HEK293 (cell line): ENCODE measurements around the gene OGDHL.

Source experiments
- CTCF ChIA-PET: fragments of 350-600 bp; formaldehyde crosslinking; extraction: SDS; loops from one replicate; lab custom pipeline; 2021; ENCODE audit warnings: antibody characterized with exemption; lab: Yijun Ruan, JAX
- POLR2A ChIA-PET: fragments of 300-600 bp; formaldehyde crosslinking; extraction: SDS; loops from one replicate; lab custom pipeline; 2020; ENCODE audit warnings: antibody characterized with exemption, inconsistent platforms; lab: Yijun Ruan, JAX
- H3K27ac ChIP-seq: fragments of 200-500 bp; sonication (Bioruptor generic); 2 replicates; pipeline ENCODE4 v1.5.1; 2014; ENCODE audit warnings: low read depth, low read length, control low read depth, inconsistent platforms; ENCODE audit errors: extremely low read depth
- H3K36me3 ChIP-seq, 2 experiments: fragments of 200-500 bp in 1 of 2; sonication (Bioruptor generic) in 1 of 2; 1 replicate in 1 of 2; 2 replicates in 1 of 2; pipeline ENCODE4 v1.5.1; 2014 to 2017; ENCODE audit warnings: inconsistent platforms in 2 of 2, low read length in 2 of 2; ENCODE audit not compliant: control insufficient read depth in 2 of 2, insufficient read depth in 1 of 2
- H3K4me1 ChIP-seq: fragments of 200-500 bp; sonication (Bioruptor generic); 2 replicates; pipeline ENCODE4 v1.5.1; 2014; ENCODE audit warnings: mild to moderate bottlenecking, low read length, inconsistent platforms; ENCODE audit not compliant: control insufficient read depth, insufficient read depth
- H3K4me3 ChIP-seq: 2 replicates; pipeline ENCODE4 v1.5.1; 2011; ENCODE audit warnings: low read depth, mild to moderate bottlenecking, control low read depth, low read length, moderate library complexity
- H3K9me3 ChIP-seq: fragments of 200-500 bp; sonication (Bioruptor generic); 2 replicates; pipeline ENCODE4 v1.5.1; 2014; ENCODE audit warnings: low read depth, low read length, inconsistent platforms; ENCODE audit not compliant: control insufficient read depth, insufficient read depth
- FEZF1 ChIP-seq: fragments of 450-650 bp; formaldehyde crosslinking; IDR thresholded peaks from 2 replicates; pipeline ENCODE4 v1.5.1; 2016; ENCODE audit warnings: missing biosample characterization, missing genetic modification characterization
- GLIS1 ChIP-seq: fragments of 450-650 bp; formaldehyde crosslinking; IDR thresholded peaks from 2 replicates; pipeline ENCODE4 v1.5.1; 2016; ENCODE audit warnings: missing biosample characterization, missing genetic modification characterization
- GLIS2 ChIP-seq: fragments of 450-650 bp; formaldehyde crosslinking; IDR thresholded peaks from 2 replicates; pipeline ENCODE4 v1.5.1; 2016; ENCODE audit warnings: missing biosample characterization, missing genetic modification characterization
- HOXA7 ChIP-seq: sonication (generic); formaldehyde crosslinking; IDR thresholded peaks from 2 replicates; pipeline ENCODE4 v1.8.1; 2022; ENCODE audit warnings: missing genetic modification reagents, borderline replicate concordance
- KLF8 ChIP-seq: fragments of 450-650 bp; formaldehyde crosslinking; IDR thresholded peaks from 2 replicates; pipeline ENCODE4 v1.5.1; 2016; ENCODE audit warnings: missing biosample characterization, missing genetic modification characterization
- MEIS1 ChIP-seq: sonication (generic); formaldehyde crosslinking; IDR thresholded peaks from 2 replicates; pipeline ENCODE4 v1.8.1; 2022; ENCODE audit warnings: missing genetic modification reagents, mild to moderate bottlenecking, borderline replicate concordance
- PATZ1 ChIP-seq: fragments of 450-650 bp; formaldehyde crosslinking; IDR thresholded peaks from 2 replicates; pipeline ENCODE4 v1.5.1; 2016; ENCODE audit warnings: missing biosample characterization, missing genetic modification characterization
- PRDM1 ChIP-seq: fragments of 450-650 bp; formaldehyde crosslinking; IDR thresholded peaks from 2 replicates; pipeline ENCODE4; 2016; ENCODE audit warnings: missing biosample characterization, missing genetic modification characterization
- ZBTB26 ChIP-seq: fragments of 450-650 bp; formaldehyde crosslinking; optimal IDR thresholded peaks from 2 replicates; pipeline ENCODE3; 2016; ENCODE audit warnings: missing biosample characterization, mild to moderate bottlenecking, missing genetic modification characterization
- ZIC2 ChIP-seq: fragments of 450-650 bp; formaldehyde crosslinking; IDR thresholded peaks from 2 replicates; pipeline ENCODE4 v1.5.1; 2016; ENCODE audit warnings: missing biosample characterization, missing genetic modification characterization
- ZNF112 ChIP-seq: fragments of 450-650 bp; formaldehyde crosslinking; IDR thresholded peaks from 2 replicates; pipeline ENCODE4 v1.5.0; 2017; ENCODE audit warnings: missing biosample characterization, missing genetic modification characterization
- ZNF132 ChIP-seq: fragments of 450-650 bp; formaldehyde crosslinking; IDR thresholded peaks from 2 replicates; pipeline ENCODE4 v1.5.1; 2017; ENCODE audit warnings: missing biosample characterization, missing genetic modification characterization, borderline replicate concordance
- ZNF174 ChIP-seq: fragments of 450-650 bp; formaldehyde crosslinking; IDR thresholded peaks from 2 replicates; pipeline ENCODE4 v1.5.0; 2017; ENCODE audit warnings: missing biosample characterization, mild to moderate bottlenecking, missing genetic modification characterization
- ZNF362 ChIP-seq: fragments of 450-650 bp; formaldehyde crosslinking; IDR thresholded peaks from 2 replicates; pipeline ENCODE4 v1.5.1; 2016; ENCODE audit warnings: missing biosample characterization, missing genetic modification characterization
- ZNF398 ChIP-seq: fragments of 450-650 bp; formaldehyde crosslinking; IDR thresholded peaks from 2 replicates; pipeline ENCODE4 v1.5.1; 2017; ENCODE audit warnings: missing biosample characterization, missing genetic modification characterization
- ZNF426 ChIP-seq: fragments of 450-650 bp; formaldehyde crosslinking; IDR thresholded peaks from 2 replicates; pipeline ENCODE4 v1.5.1; 2017; ENCODE audit warnings: missing biosample characterization, missing genetic modification characterization, mild to moderate bottlenecking, inconsistent platforms, moderate library complexity
- ZNF473 ChIP-seq: fragments of 450-650 bp; formaldehyde crosslinking; IDR thresholded peaks from 2 replicates; pipeline ENCODE4 v1.5.1; 2017; ENCODE audit warnings: missing biosample characterization, missing genetic modification characterization
- ZNF501 ChIP-seq: fragments of 450-650 bp; formaldehyde crosslinking; IDR thresholded peaks from 2 replicates; pipeline ENCODE4 v1.5.1; 2016; ENCODE audit warnings: missing biosample characterization, missing genetic modification characterization
- ZNF521 ChIP-seq: fragments of 450-650 bp; formaldehyde crosslinking; IDR thresholded peaks from 2 replicates; pipeline ENCODE4 v1.5.1; 2017; ENCODE audit warnings: missing biosample characterization, mild to moderate bottlenecking, missing genetic modification characterization
- ZNF544 ChIP-seq: fragments of 450-650 bp; formaldehyde crosslinking; IDR thresholded peaks from 2 replicates; pipeline ENCODE4 v1.5.0; 2017; ENCODE audit warnings: missing biosample characterization, missing genetic modification characterization
- ZNF837 ChIP-seq: fragments of 450-650 bp; formaldehyde crosslinking; IDR thresholded peaks from 2 replicates; pipeline ENCODE4 v1.5.1; 2016; ENCODE audit warnings: missing biosample characterization, missing genetic modification characterization
- ZSCAN23 ChIP-seq: fragments of 450-650 bp; formaldehyde crosslinking; IDR thresholded peaks from 2 replicates; pipeline ENCODE4 v1.5.1; 2016; ENCODE audit warnings: missing biosample characterization, missing genetic modification characterization
- TF ChIP-seq, protein P1 (sequence below): fragments of 450-650 bp; formaldehyde crosslinking; IDR thresholded peaks from 2 replicates; pipeline ENCODE4 v1.5.1; 2016; ENCODE audit warnings: missing biosample characterization, missing genetic modification characterization
- TF ChIP-seq, protein P2 (sequence below): fragments of 450-650 bp; IDR thresholded peaks from 2 replicates; pipeline ENCODE4 v1.5.1; 2018; ENCODE audit warnings: missing biosample characterization, mild to moderate bottlenecking, missing genetic modification characterization

OGDHL gene

DNA sequence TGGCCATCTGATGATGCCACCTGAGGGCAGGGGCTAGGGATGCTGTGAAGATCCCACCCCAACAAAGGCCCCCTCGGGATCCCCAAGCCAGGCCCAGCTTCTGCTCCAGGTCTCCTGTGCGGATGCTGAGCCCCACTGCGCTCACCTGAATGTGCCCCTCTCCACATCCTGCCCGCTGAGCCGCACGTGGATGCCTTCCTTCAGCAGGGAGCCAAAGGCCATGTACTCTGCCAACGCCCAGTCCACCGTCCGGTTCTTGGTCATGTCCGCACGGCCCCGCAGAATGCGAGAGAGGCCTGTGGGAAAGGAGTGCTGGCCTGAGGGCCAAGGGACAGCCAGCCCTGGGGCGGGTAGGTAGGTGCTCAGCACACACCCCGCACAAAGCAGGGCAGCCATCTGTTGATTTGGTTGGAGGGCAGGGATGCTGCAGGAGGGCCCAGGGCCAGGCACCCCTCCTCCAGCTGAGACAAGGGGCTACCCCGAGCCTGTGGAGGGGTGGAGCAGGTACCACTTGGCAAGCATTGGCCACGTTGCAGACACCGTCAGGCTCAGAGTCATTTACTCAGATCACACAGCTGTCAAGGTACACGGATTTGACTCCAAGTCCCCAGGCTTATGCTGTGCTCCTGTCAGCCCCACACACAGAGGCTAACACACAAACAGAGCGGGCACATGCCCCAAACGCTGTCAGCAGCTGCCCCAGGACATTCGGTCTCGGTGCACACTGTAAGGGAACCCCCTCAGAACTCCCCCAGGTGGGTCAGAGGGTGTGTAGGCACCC lies 19.2 kb downstream of the OGDHL start:
- TF ChIP-seq MEIS1 (CRISPR knock-in tag) (no peak), ZBTB26 (tag by site-specific recombination) (no peak), ZIC2 (tag by site-specific recombination) (no peak), ZNF112 (tag by site-specific recombination) (no peak), ZNF426 (tag by site-specific recombination) (no peak), ZNF521 (tag by site-specific recombination) (no peak), ZNF501 (tag by site-specific recombination) (no peak), GLIS1 (tag by site-specific recombination) (no peak), ZNF837 (no peak), ZNF132 (tag by site-specific recombination) (no peak), ZNF362 (no peak), GLIS2 (tag by site-specific recombination) (no peak)
- TF ChIP-seq, protein P1, sequence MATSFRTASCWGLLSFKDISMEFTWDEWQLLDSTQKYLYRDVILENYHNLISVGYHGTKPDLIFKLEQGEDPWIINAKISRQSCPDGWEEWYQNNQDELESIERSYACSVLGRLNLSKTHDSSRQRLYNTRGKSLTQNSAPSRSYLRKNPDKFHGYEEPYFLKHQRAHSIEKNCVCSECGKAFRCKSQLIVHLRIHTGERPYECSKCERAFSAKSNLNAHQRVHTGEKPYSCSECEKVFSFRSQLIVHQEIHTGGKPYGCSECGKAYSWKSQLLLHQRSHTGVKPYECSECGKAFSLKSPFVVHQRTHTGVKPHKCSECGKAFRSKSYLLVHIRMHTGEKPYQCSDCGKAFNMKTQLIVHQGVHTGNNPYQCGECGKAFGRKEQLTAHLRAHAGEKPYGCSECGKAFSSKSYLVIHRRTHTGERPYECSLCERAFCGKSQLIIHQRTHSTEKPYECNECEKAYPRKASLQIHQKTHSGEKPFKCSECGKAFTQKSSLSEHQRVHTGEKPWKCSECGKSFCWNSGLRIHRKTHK (tag by site-specific recombination), result no peak
- TF ChIP-seq, protein P2, sequence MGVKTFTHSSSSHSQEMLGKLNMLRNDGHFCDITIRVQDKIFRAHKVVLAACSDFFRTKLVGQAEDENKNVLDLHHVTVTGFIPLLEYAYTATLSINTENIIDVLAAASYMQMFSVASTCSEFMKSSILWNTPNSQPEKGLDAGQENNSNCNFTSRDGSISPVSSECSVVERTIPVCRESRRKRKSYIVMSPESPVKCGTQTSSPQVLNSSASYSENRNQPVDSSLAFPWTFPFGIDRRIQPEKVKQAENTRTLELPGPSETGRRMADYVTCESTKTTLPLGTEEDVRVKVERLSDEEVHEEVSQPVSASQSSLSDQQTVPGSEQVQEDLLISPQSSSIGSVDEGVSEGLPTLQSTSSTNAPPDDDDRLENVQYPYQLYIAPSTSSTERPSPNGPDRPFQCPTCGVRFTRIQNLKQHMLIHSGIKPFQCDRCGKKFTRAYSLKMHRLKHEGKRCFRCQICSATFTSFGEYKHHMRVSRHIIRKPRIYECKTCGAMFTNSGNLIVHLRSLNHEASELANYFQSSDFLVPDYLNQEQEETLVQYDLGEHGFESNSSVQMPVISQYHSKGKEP (tag by site-specific recombination), result no peak
- CTCF ChIA-PET, result no interaction called here
- no peaks in the 10 kb centered on the region for H3K9me3 ChIP-seq

GRCh38 chr10:49741108-49741995 lies 20.8 kb downstream of the OGDHL start:
- no peak overlapping the region for H3K27ac ChIP-seq
- CTCF ChIA-PET, result interaction anchor here (0.5 kb wide), 1 partner anchor 1248 kb away, joined by 3 read pairs; no protein-coding TSS in a partner anchor
- peaks cover 4 to 35% of the 10 kb centered on the region in 2 experiments; a peak in 2 of 3 replicates for H3K36me3 ChIP-seq
- POLR2A ChIA-PET, result no interaction called here
- no peak overlapping the region for H3K4me3 ChIP-seq
- H3K4me1 ChIP-seq, result no peaks in the 10 kb centered on the region
- no peaks in the 10 kb centered on the region for H3K9me3 ChIP-seq
- TF ChIP-seq PRDM1 (no peak), PATZ1 (no peak), ZNF544 (tag by site-specific recombination) (no peak), KLF8 (no peak), ZNF473 (no peak), ZNF398 (no peak), ZNF174 (tag by site-specific recombination) (no peak), ZSCAN23 (tag by site-specific recombination) (no peak), HOXA7 (CRISPR knock-in tag) (no peak), FEZF1 (tag by site-specific recombination) (no peak)

More for the DNA sequence above, 19.2 kb downstream of the OGDHL start:
- Histone ChIP-seq H3K27ac (no peak overlapping the region), H3K4me3 (no peak overlapping the region), H3K4me1 (no peaks in the 10 kb centered on the region), H3K36me3 (peaks cover 4 to 39% of the 10 kb centered on the region in 2 experiments; a peak in 2 of 3 replicates)
- POLR2A ChIA-PET, result no interaction called here
